Measurements from ENCODE around the gene SCARB2. TPM values are rescaled to one million over a fixed set of nuclear protein-coding genes. Genes with fewer than 3 reads are reported as not detected.

Gene SCARB2
- total and polyA plus RNA-seq, 11 donors: 84.9 to 208 (median 97.5) TPM

DNA sequence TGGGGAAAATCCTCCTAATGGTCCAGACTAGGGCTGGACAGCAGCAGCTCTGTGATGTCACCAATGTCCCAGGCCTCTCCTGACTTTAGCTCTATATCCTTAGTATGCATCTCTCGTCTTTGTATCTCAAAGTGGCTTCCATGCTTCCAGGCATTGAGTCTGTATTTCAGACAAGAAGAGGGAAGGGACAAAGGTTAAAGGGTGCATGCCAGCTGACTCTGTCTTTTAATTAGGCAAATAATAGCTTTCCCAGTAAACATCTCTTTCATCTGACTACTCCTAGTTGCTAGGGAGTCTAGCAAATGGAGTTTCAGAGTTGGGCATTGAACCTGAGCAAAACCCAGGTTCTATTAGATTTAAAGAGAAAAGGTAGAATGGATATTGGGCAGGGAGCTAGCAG is 43.3 kb upstream of the SCARB2 start:
- Histone ChIP-seq H3K4me1 (peaks cover 0 to 4% (median 0%) of the 10 kb centered on the region in 12 donors), H3K36me3 (no peaks in the 10 kb centered on the region), H3K27ac (no peak overlapping the region), H3K4me3 (no peak overlapping the region), H3K27me3 (peaks cover 0 to 20% (median 0%) of the 10 kb centered on the region in 9 donors), H3K9me3 (no peaks in the 10 kb centered on the region)
- DNase-seq: no peak
- no peak for ATAC-seq
- intact Hi-C loops (cut with DNase I): loop anchor here in 7 of 10 donors (5.0 to 10.0 kb wide), 6 partner anchors 48 to 248 kb away; partner anchors contain the start of genes CCDC158 (in 1 of the 7) and STBD1 (in 1 of the 7)
- no peak for TF ChIP-seq POLR2A (IDR thresholded peaks at IDR 0.05)
- TF ChIP-seq, protein P1, sequence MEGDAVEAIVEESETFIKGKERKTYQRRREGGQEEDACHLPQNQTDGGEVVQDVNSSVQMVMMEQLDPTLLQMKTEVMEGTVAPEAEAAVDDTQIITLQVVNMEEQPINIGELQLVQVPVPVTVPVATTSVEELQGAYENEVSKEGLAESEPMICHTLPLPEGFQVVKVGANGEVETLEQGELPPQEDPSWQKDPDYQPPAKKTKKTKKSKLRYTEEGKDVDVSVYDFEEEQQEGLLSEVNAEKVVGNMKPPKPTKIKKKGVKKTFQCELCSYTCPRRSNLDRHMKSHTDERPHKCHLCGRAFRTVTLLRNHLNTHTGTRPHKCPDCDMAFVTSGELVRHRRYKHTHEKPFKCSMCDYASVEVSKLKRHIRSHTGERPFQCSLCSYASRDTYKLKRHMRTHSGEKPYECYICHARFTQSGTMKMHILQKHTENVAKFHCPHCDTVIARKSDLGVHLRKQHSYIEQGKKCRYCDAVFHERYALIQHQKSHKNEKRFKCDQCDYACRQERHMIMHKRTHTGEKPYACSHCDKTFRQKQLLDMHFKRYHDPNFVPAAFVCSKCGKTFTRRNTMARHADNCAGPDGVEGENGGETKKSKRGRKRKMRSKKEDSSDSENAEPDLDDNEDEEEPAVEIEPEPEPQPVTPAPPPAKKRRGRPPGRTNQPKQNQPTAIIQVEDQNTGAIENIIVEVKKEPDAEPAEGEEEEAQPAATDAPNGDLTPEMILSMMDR (IDR thresholded peaks at IDR 0.05): no peak
- 69 to 92% (median 80%) methylated on average over 1 of the region's 1 CpG for WGBS, 4 donors

DNA sequence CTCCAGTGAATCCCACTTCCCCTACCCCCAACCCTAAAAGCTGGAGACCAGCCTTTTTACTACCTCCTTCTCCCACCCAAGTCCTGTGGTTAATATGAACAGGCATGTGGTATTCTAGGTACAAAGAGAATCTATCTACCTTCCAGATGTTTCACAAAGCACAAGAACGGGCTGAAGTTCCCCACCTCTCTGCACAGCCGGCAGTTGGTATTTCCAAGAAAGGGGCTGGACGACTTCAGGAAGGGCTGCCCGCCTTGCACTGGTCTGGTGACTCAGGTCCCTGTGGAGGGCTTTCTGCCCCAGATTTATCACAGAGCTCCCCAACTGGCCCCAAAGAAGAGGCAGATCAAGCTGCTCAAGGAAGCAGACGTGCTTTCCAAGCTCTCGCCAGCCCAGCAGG is 42.4 kb upstream of the SCARB2 start:
- Histone ChIP-seq H3K27ac (no peak overlapping the region), H3K27me3 (peaks cover 0 to 29% (median 0%) of the 10 kb centered on the region in 9 donors), H3K4me3 (no peak overlapping the region), H3K4me1 (peaks cover 0 to 13% (median 6%) of the 10 kb centered on the region in 12 donors), H3K9me3 (no peaks in the 10 kb centered on the region), H3K36me3 (no peaks in the 10 kb centered on the region)
- ATAC-seq: no peak
- WGBS, 4 donors: 83 to 92% (median 89%) methylated on average over 5 to 6 of the region's 6 CpGs
- DNase-seq: no peak
- TF ChIP-seq, protein P1 (IDR thresholded peaks at IDR 0.05): no peak
- no peak for TF ChIP-seq POLR2A (IDR thresholded peaks at IDR 0.05)
- intact Hi-C loops (cut with DNase I): loop anchor here in 7 of 10 donors (5.0 to 10.0 kb wide), 6 partner anchors 49 to 249 kb away; partner anchors contain the start of genes CCDC158 (in 1 of the 7) and STBD1 (in 1 of the 7)

DNA sequence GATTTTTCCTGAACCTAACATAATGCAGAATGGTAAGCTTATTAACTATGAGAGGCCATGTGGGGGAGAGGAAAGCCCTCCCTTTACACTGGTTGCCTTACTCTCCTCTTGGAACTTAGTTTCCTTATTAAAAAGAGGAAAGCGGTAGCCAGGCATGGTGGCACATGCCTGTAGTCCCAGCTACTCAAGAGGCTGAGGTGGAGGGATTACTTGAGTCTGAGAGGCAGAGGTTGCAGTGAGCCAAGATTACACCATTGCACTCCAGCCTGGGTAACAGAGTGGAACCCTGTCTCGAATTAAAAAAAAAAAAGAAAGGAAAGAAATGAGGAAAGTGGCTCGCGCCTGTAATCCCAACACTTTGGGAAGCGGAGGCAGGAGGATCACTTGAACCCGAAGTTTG is 39.9 kb upstream of the SCARB2 start:
- WGBS, 4 donors: 74 to 91% (median 87%) methylated on average over 6 of the region's 6 CpGs
- H3K9me3 ChIP-seq: no peaks in the 10 kb centered on the region
- H3K27ac ChIP-seq: no peak overlapping the region
- DNase-seq (no peak), ATAC-seq (no peak)
- peaks cover 0 to 50% (median 0%) of the 10 kb centered on the region in 9 donors for H3K27me3 ChIP-seq
- peaks cover 0 to 17% (median 8%) of the 10 kb centered on the region in 12 donors for H3K4me1 ChIP-seq
- TF ChIP-seq, protein P1 (IDR thresholded peaks at IDR 0.05): no peak
- no peak for TF ChIP-seq POLR2A (IDR thresholded peaks at IDR 0.05)
- H3K4me3 ChIP-seq: no peak overlapping the region
- no peaks in the 10 kb centered on the region for H3K36me3 ChIP-seq
- intact Hi-C loops (cut with DNase I): loop anchor here in 6 of 10 donors (5.0 to 10.0 kb wide), 7 partner anchors 51 to 251 kb away; partner anchors contain the start of genes STBD1 (in 2 of the 6) and CCDC158 (in 1 of the 6)

DNA sequence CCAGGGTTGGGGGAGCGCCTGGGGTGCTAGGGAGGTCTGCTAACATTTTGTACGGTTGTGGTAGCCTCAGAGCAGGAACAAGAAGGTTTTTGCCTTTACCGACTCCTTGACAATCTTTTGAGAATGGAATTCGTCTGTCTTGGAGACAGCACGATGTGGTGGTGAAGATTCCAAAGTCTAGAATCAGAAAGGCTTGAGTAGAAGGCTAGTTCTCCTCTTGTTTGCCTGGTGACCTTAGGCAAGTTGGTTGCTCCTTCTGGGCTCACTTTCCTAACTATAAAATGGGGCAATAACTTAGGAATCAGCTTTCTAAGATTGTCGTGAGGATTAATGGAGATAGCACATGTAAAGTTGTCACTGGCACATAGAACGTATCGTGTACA is 38.6 kb upstream of the SCARB2 start:
- WGBS, 4 donors: 77 to 87% (median 82%) methylated on average over 8 of the region's 8 CpGs
- ATAC-seq (no peak), DNase-seq (no peak)
- intact Hi-C loops (cut with DNase I): loop anchor here in 6 of 10 donors (5.0 to 10.0 kb wide), 7 partner anchors 53 to 253 kb away; partner anchors contain the start of genes STBD1 (in 2 of the 6) and CCDC158 (in 1 of the 6)
- Histone ChIP-seq H3K9me3 (no peaks in the 10 kb centered on the region), H3K4me1 (peaks cover 0 to 17% (median 8%) of the 10 kb centered on the region in 12 donors), H3K27ac (peak overlapping the region in 1 of 12 donors; percentile 38), H3K27me3 (peaks cover 0 to 50% (median 0%) of the 10 kb centered on the region in 9 donors), H3K36me3 (no peaks in the 10 kb centered on the region), H3K4me3 (peak overlapping the region; percentile 20 to 73 (median 63))
- TF ChIP-seq, protein P1 (IDR thresholded peaks at IDR 0.05): no peak
- TF ChIP-seq POLR2A (IDR thresholded peaks at IDR 0.05): no peak

Data from heart left ventricle (tissue), 16 donors.